ENCODE results near the gene CIB1.
"Not testable (repeated sequence)": the region's sequence is repeated elsewhere in the genome, so short reads cannot be mapped to it uniquely, and the experiment has no call there.

The CIB1 gene

GRCh38 chr15:90262426-90262825 is 28.7 kb upstream of the CIB1 start:
- Histone ChIP-seq H3K27ac (replicated peaks) (no peak overlapping the region), H3K4me3 (replicated peaks; ENCODE audit: insufficient read depth, low read length) (no peak overlapping the region), H3K27me3 (ENCODE audit: insufficient read depth, poor library complexity, severe bottlenecking) (no peaks in the 10 kb centered on the region)
- TF ChIP-seq POLR2AphosphoS5 (IDR thresholded peaks at IDR 0.05; ENCODE audit: low read depth) (no peak), REST (IDR thresholded peaks at IDR 0.05; ENCODE audit: insufficient replicate concordance, low read depth) (no peak), CTCF (IDR thresholded peaks at IDR 0.05; ENCODE audit: insufficient read depth, low read length) (no peak), SPI1 (IDR thresholded peaks at IDR 0.05; ENCODE audit: borderline replicate concordance, low read depth) (no peak), GABPA (IDR thresholded peaks at IDR 0.05; ENCODE audit: low read depth) (no peak)
- DNase-seq (ENCODE audit: low read depth in 1 of 2, low spot score in 1 of 2): no peak

- H3K4me3 ChIP-seq (replicated peaks; ENCODE audit: insufficient read depth, low read length): no peak overlapping the region
- no peaks in the 10 kb centered on the region for H3K27me3 ChIP-seq (ENCODE audit: insufficient read depth, poor library complexity, severe bottlenecking)
- H3K27ac ChIP-seq (replicated peaks): no peak overlapping the region
- TF ChIP-seq POLR2AphosphoS5 (IDR thresholded peaks at IDR 0.05; ENCODE audit: low read depth) (no peak), REST (IDR thresholded peaks at IDR 0.05; ENCODE audit: insufficient replicate concordance, low read depth) (no peak), GABPA (IDR thresholded peaks at IDR 0.05; ENCODE audit: low read depth) (no peak)
- DNase-seq (ENCODE audit: low read depth in 1 of 2, low spot score in 1 of 2): no peak
Observed at GRCh38 chr15:90261811-90262210, 28.1 kb upstream of the CIB1 start.

- H3K4me3 ChIP-seq (replicated peaks; ENCODE audit: insufficient read depth, low read length); H3K27ac ChIP-seq (replicated peaks); DNase-seq (ENCODE audit: low read depth in 1 of 2, low spot score in 1 of 2); H3K27me3 ChIP-seq (ENCODE audit: insufficient read depth, poor library complexity, severe bottlenecking): not testable (repeated sequence)
Observed at GRCh38 chr15:90260731-90261130, 27.0 kb upstream of the CIB1 start.

GRCh38 chr15:90259524-90259923 is 25.8 kb upstream of the CIB1 start:
- Histone ChIP-seq H3K27ac (replicated peaks) (no peak overlapping the region), H3K4me3 (replicated peaks; ENCODE audit: insufficient read depth, low read length) (no peak overlapping the region), H3K27me3 (ENCODE audit: insufficient read depth, poor library complexity, severe bottlenecking) (no peaks in the 10 kb centered on the region)
- DNase-seq (ENCODE audit: low read depth in 1 of 2, low spot score in 1 of 2): no peak
- TF ChIP-seq POLR2AphosphoS5 (IDR thresholded peaks at IDR 0.05; ENCODE audit: low read depth): no peak
- TF ChIP-seq GABPA (IDR thresholded peaks at IDR 0.05; ENCODE audit: low read depth): no peak
- TF ChIP-seq REST (IDR thresholded peaks at IDR 0.05; ENCODE audit: insufficient replicate concordance, low read depth): no peak
- no peak for TF ChIP-seq SPI1 (IDR thresholded peaks at IDR 0.05; ENCODE audit: borderline replicate concordance, low read depth)
- no peak for TF ChIP-seq CTCF (IDR thresholded peaks at IDR 0.05; ENCODE audit: insufficient read depth, low read length)
